NCI-H187 (cell line): ENCODE measurements around the gene HSPA4.
"Not testable (repeated sequence)": the region's sequence is repeated elsewhere in the genome, so short reads cannot be mapped to it uniquely, and the experiment has no call there.

Source experiments
- DNase-seq, 2 experiments: peaks; one replicate each; lab custom pipeline; 2025; lab: John Stamatoyannopoulos, UW

The HSPA4 gene

GRCh38 chr5:133124891-133125290, 73.1 kb downstream of the HSPA4 start:
- DNase-seq = no peak

DNA sequence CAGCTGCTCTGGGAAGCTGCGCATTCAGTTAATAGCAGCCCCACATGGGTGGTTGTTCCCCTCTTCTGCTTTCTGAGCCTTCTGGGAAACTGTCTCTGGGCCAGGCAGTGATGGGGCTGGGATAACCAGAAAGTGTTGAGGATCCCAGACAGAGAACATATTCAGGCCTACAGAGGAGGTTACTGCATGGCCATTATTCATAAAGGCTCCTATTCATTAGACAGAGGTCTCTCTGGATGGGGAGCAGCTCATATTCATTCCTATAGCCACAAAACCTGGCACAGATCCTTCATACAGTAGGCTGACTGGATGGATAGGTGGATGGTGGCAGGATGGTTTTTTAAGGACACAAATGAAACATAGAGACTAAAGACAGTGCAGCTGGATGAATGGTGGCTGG, 76.3 kb downstream of the HSPA4 start:
- no peak for DNase-seq

- DNase-seq = no peak
Measured at GRCh38 chr5:133129289-133129688, 77.5 kb downstream of the HSPA4 start.

DNA sequence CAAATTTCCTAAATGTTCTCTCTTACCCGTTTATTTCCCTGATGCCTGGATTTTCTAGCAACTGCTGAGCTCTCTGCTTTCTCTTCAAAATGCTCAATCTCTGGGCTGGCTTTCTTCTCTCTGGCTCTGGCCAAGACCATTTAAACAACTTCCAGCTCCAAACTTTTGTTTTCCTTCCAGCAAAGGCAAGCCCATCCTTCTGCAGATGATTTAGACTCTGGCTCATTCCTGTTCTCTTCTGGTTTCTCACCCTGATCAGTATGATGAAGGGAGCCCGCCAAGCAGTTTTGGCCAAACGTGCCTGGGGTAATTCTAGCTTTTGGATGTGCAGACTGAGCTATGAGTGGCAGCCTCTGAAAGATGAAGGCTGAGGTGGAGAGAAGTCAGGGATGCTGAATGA, 78.1 kb downstream of the HSPA4 start:
- no peak for DNase-seq

DNA sequence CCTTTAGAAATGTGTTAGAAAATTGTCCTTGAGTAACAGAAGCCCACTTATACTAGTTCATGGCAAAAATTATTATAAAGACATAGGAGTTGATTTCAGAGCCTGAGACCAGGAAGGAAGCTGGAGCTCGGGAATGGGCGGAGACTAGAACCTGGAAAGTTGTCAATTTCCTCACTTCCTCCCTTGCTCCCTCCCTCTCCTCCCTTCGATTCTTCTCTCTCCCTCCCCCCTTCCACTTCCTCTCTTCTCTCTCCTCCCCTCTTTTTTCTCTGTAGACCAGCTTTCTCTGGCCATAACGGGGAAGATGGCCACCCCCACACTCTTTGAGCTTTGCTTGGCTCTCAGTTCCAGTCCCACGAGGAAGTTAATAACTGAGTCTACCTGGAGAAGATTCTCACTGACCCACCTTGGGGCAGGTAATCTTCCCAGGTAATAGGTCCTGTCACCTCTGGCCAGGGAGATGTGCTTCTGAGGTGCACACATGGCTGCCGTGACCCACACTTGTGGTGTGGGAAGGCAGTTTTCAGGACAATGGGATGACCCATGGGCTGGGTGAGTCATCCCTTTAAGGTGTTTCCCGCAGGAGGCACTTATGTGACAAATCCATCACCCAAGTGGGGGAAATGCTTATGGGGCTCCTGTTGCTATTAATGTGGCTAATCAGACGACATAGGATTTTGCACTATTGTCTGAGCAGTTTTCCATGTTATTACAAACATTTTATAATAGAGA, 78.7 kb downstream of the HSPA4 start:
- DNase-seq = no peak

- DNase-seq = no peak
Measured at GRCh38 chr5:133132717-133133116, 80.9 kb downstream of the HSPA4 start.

- DNase-seq = not testable (repeated sequence)
Measured at GRCh38 chr5:133133241-133133640, 81.4 kb downstream of the HSPA4 start.

DNA sequence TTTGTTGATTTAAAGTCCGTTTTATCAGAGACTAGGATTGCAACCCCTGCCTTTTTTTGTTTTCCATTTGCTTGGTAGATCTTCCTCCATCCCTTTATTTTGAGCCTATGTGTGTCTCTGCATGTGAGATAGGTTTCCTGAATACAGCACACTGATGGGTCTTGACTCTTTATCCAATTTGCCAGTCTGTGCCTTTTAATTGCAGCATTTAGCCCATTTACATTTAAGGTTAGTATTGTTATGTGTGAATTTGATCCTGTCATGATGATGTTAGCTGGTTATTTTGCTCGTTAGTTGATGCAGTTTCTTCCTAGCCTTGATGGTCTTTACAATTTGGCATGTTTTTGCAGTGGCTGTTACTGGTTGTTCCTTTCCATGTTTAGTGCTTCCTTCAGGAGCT, 85.1 kb downstream of the HSPA4 start:
- not testable (repeated sequence) for DNase-seq

- DNase-seq = no peak
Measured at GRCh38 chr5:133140311-133140710, 88.5 kb downstream of the HSPA4 start.

- DNase-seq = no peak
Measured at GRCh38 chr5:133141746-133142145, 89.9 kb downstream of the HSPA4 start.

- no peak for DNase-seq
Measured at GRCh38 chr5:133142782-133143181, 91.0 kb downstream of the HSPA4 start.

DNA sequence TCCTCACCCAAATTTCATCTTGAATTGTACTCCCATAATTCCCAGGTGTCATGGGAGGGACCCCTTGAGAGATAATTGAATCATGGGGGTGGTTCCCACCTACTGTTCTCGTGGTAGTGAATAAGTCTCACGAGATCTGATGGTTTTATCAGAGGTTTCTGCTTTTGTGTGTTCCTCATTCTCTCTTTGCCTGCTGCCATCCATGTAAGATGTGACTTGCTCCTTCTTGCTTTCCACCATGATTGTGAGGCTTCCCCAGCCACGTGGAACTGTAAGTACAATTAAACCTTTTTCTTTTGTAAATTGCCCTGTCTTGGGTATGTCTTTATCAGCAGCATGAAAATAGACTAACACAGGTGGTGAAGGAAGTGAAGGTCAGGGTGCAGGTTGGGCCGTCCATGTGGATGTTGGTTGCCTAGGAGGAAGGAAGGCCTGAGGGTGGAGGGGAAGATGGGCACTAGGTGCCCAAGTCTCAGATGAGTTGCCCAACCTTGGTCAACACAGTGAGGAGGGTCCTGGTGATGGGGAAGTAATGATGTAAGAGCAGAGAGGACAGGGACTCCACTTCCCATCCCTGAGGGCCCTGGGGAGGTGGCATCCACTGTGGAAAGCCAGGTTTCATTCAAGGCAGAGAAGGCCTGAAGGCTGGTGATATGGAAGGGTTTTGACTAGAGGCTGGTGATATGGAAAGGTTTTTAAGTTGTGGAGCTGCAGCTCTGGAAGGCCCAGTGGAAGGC, 92.6 kb downstream of the HSPA4 start:
- DNase-seq = no peak

- DNase-seq = no peak
Measured at GRCh38 chr5:133145436-133146170, 93.8 kb downstream of the HSPA4 start.

- no peak for DNase-seq
Measured at GRCh38 chr5:133147411-133147810, 95.6 kb downstream of the HSPA4 start.

DNA sequence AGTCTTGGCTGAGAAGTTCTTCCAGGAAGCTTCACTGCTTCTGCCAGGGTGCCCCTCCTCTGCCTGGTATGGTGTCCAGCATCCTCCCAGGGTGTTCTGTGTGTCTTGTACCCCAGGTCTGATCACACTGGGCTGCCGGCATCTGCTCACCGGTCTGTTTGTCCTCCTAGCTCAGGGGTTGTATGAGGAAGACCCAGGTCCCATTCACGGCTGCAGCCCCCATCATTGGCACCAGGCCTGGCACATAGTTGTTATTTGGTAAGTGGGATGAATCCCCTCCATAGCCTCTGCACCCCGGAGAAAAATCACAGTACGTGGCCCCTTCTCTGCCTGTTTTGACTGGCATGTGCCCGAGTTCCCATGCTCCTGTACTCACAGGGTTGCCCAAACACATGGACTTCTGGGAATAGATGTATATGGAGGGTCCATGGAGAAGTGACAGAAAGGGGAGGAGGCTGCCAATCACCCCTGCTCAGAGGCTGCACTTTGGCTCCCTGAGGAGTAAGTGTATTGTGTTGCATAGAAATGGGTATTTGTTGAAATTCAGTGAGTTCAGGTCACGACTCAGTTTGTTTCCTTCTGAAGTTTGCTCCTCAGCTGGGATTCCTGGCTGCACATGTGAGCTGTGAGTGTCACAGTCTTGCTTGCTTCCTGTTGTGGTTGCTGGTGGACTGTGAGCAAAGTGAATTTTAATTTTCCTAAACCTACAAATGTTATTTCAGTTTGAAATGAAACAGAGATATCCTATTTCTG, 96.2 kb downstream of the HSPA4 start:
- DNase-seq = no peak

DNA sequence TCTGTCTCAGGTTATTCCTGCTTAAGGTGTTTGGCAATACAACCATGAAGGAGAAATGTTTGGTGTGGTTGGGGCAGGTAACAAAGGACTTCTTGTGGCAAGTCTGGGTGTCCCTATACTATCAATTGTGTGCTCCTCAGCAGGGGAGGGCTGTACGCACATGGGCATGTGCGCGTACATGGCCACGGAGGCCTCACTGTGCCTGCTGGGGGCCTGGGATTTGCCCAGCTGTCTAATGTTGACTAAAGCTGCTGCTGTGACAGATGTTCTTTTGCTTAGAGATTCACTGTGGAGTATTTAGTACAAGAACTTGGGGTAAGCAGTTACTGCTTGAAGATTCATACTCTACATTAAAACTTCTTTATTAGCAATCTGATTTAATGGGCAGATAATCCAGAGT, 97.5 kb downstream of the HSPA4 start:
- no peak for DNase-seq

DNA sequence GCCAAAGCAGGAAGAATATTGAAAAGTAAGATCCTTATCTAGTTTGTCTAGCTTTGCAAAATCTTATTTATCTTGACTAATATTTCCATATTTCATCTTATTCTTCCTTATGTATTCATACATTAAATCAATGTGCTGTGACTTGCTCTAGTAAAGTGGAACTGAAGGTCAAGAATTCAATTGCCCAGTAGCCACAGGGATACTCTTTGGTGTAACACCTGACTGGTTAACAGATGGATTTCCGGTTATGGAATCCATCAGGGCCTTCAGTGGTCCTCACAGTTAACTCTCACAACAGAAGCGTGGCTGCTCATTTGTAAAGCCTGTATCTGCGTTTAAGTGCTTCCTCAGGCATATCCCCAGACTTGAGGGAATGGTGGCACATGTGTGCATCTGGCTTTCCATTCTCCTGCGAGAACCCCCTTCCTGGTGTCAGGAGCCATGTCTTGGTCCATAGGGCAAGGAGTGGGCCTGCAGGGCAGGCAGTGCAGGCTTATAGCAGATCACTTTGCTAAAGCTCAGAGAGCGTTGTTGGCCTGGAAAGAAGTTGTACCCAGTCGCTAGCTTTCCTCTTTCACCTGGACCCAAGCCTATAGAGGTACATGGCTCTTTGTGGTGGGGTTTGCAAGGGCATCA, 99.2 kb downstream of the HSPA4 start:
- no peak for DNase-seq

GRCh38 chr5:133154274-133155075, 102.7 kb downstream of the HSPA4 start:
- DNase-seq = no peak

DNA sequence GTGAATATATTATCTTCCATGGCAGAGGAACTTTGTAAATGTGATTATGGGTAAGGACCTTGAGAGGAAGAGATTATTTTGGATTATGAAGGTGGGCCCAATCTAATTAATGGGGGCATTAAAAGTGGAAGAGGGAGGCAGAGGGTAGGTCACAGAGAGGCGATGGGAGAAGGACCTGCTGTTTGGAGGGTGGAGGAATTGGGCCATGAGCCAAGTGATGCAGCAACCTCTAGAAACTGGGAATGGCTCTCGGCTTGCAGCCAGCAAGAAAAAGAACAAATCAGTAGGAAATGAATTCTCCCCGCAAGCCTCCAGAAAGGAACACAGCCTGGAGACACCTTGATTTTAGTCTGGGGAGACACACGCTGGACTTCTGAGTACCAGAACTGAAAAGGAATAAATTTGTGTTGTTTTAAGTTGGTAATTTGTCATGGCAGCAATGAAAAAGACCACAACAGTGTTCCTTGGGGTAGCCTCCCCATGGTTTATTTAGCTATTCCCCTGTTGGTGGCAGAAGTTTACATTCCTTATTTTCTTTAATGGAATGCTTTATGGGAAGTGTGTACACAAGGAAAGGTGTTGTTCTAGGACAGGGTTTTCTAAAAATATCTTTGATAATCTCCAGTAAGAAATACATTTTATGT, 103.6 kb downstream of the HSPA4 start:
- no peak for DNase-seq
